Tibial artery (tissue), 4 donors: ENCODE measurements around the gene KLK13.

Source experiments
- DNase-seq, 2 donors: peaks; one replicate each; pipeline ENCODE4 v3.0.0-alpha.2; 2019
- H3K27ac ChIP-seq, 2 donors: fragments of 200-600 bp; sonication (generic) in 1 of 2; 1 replicate in 1 of 2; 2 replicates in 1 of 2; pipeline ENCODE4 v1.5.1; 2018 to 2019; ENCODE audit warnings: mild to moderate bottlenecking in 1 of 2
- H3K27me3 ChIP-seq, 2 donors: fragments of 200-600 bp; sonication (generic) in 1 of 2; one replicate each; pipeline versions ENCODE4 v1.5.1 to v1.6.0; 2016 to 2019
- H3K36me3 ChIP-seq, 3 donors: fragments of 200-600 bp; sonication (generic) in 2 of 3; one replicate each; pipeline ENCODE4 v1.5.1; 2016 to 2019; ENCODE audit warnings: mild to moderate bottlenecking in 2 of 3
- H3K4me1 ChIP-seq, 4 donors: fragments of 200-600 bp; sonication (generic) in 2 of 4; 1 replicate in 3 of 4; 2 replicates in 1 of 4; pipeline ENCODE4 v1.5.1; 2016 to 2019
- H3K4me3 ChIP-seq, 2 donors: fragments of 200-600 bp; sonication (generic) in 1 of 2; 1 replicate in 1 of 2; 2 replicates in 1 of 2; pipeline ENCODE4 v1.5.1; 2018 to 2019; ENCODE audit warnings: mild to moderate bottlenecking in 2 of 2
- H3K9me3 ChIP-seq, 3 donors: fragments of 200-600 bp; sonication (generic) in 1 of 3; one replicate each; pipeline ENCODE4 v1.5.1; 2016 to 2019
- intact Hi-C: fragments of 100-400 bp; cut with DNase I; formaldehyde crosslinking; loops from one replicate; pipeline ENCODE4 v1.15.0; 2023; ENCODE audit warnings: low total_unique reads
- TF ChIP-seq, protein P1 (sequence below), 2 experiments: fragments of 200-600 bp in 1 of 2; fragments of 450-650 bp in 1 of 2; IDR thresholded peaks; one replicate each; pipeline ENCODE4 v1.5.1; 2017 to 2019; ENCODE audit warnings: antibody characterized with exemption in 2 of 2, mild to moderate bottlenecking in 1 of 2, moderate library complexity in 1 of 2

The KLK13 gene

DNA sequence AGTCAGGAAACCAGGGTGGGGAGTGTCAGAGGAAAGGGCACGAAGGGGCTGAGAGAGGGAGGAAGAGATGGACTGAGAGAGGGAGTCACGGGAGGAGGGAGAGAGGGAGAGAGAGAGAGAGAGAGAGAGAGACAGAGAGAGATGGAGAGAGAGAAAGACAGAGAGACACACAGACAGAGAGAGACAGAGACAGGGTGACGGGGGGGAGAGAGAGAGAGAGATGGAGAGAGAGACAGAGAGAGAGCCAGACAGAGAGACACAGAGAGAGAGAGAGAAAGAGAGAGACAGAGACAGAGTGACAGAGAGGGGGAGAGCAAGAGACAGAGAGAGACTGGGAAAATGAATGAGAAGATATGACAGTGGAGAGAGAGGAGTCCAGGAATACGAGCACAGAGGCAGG, 18.3 kb upstream of the KLK13 start:
- Histone ChIP-seq H3K4me1 (no peaks in the 10 kb centered on the region), H3K27ac (no peak overlapping the region), H3K27me3 (peaks cover 0 to 14% of the 10 kb centered on the region in 2 donors), H3K4me3 (no peak overlapping the region), H3K36me3 (no peaks in the 10 kb centered on the region), H3K9me3 (no peaks in the 10 kb centered on the region)
- intact Hi-C loops, result no loop called here
- TF ChIP-seq, protein P1, sequence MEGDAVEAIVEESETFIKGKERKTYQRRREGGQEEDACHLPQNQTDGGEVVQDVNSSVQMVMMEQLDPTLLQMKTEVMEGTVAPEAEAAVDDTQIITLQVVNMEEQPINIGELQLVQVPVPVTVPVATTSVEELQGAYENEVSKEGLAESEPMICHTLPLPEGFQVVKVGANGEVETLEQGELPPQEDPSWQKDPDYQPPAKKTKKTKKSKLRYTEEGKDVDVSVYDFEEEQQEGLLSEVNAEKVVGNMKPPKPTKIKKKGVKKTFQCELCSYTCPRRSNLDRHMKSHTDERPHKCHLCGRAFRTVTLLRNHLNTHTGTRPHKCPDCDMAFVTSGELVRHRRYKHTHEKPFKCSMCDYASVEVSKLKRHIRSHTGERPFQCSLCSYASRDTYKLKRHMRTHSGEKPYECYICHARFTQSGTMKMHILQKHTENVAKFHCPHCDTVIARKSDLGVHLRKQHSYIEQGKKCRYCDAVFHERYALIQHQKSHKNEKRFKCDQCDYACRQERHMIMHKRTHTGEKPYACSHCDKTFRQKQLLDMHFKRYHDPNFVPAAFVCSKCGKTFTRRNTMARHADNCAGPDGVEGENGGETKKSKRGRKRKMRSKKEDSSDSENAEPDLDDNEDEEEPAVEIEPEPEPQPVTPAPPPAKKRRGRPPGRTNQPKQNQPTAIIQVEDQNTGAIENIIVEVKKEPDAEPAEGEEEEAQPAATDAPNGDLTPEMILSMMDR (IDR thresholded peaks at IDR 0.05), result no peak
- no peak for DNase-seq

DNA sequence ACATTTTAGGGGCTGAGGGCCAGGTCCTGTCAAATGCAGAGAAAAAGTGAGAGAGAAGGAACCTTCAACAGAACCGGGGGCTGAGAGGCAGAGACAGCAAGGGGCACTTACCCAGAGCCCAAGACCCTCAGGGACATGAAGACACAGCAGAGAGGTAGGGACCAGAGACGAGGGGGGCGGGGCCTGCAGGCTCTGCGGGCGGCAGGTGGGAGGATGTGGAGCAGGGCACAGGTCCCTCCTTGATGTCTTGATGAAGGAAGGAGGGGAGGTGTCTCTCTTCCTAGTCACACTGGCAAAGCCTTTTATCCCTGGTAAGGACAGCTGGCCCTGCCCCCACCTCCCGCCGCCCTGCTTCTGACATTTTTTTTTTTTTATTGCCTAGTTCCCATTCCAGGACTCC, 17.7 kb upstream of the KLK13 start, which contains the start of gene KLK14:
Gene KLK14, minus strand, starts transcription at position 277 of the 400 bp plus-strand sequence. Its CDS starts 273 bp downstream, at position 4.
- TF ChIP-seq, protein P1 (IDR thresholded peaks at IDR 0.05), result no peak
- H3K4me3 ChIP-seq, result no peak within 1 kb of the TSS
- H3K9me3 ChIP-seq, result no peaks in the 10 kb centered on the region
- peak in 1 of 2 donors; percentile 44 for DNase-seq
- H3K36me3 ChIP-seq, result no peaks in the 10 kb centered on the region
- no peaks in the 10 kb centered on the region for H3K4me1 ChIP-seq
- intact Hi-C loops, result no loop called here
- H3K27ac ChIP-seq, result no peak within 1 kb of the TSS
- H3K27me3 ChIP-seq, result peaks cover 0 to 14% of the 10 kb centered on the region in 2 donors

DNA sequence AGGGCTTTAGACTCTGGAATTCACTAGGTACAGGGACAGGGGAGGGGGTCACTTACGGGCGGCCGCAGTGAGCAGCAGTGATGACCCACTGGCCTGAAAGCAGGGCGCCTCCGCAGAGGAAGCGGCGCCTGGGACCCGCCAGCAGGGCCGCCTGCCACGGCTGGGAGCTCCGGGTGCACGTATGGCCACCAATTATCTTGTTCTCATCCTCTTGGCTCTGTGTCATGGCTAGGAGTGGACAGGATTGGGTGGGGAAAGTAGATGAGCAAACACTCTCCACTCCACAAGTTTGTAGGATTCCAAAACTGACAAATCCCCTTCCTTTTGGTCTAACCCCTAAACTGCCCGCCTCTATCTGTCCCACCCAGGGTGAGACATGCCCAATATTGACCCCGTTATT, 16.6 kb upstream of the KLK13 start:
- H3K27me3 ChIP-seq, result peaks cover 0 to 14% of the 10 kb centered on the region in 2 donors
- no peaks in the 10 kb centered on the region for H3K36me3 ChIP-seq
- H3K4me1 ChIP-seq, result no peaks in the 10 kb centered on the region
- no peak overlapping the region for H3K4me3 ChIP-seq
- intact Hi-C loops, result no loop called here
- TF ChIP-seq, protein P1 (IDR thresholded peaks at IDR 0.05), result no peak
- H3K27ac ChIP-seq, result no peak overlapping the region
- DNase-seq, result peak in 1 of 2 donors; percentile 25
- no peaks in the 10 kb centered on the region for H3K9me3 ChIP-seq

GRCh38 chr19:51079481-51080110, 14.7 kb upstream of the KLK13 start:
- Histone ChIP-seq H3K27ac (no peak overlapping the region), H3K4me3 (no peak overlapping the region), H3K9me3 (peaks cover 0 to 1% (median 0%) of the 10 kb centered on the region in 3 donors), H3K27me3 (peaks cover 0 to 14% of the 10 kb centered on the region in 2 donors), H3K4me1 (no peaks in the 10 kb centered on the region), H3K36me3 (no peaks in the 10 kb centered on the region)
- no peak for DNase-seq
- TF ChIP-seq, protein P1 (IDR thresholded peaks at IDR 0.05), result no peak
- intact Hi-C loops, result no loop called here

- Histone ChIP-seq H3K36me3 (no peaks in the 10 kb centered on the region), H3K4me1 (no peaks in the 10 kb centered on the region), H3K4me3 (no peak overlapping the region), H3K27ac (no peak overlapping the region), H3K27me3 (peaks cover 0 to 14% of the 10 kb centered on the region in 2 donors), H3K9me3 (peaks cover 0 to 10% (median 0%) of the 10 kb centered on the region in 3 donors)
- intact Hi-C loops, result no loop called here
- no peak for DNase-seq
- TF ChIP-seq, protein P1 (IDR thresholded peaks at IDR 0.05), result no peak
Measured at GRCh38 chr19:51078731-51079130, 13.8 kb upstream of the KLK13 start.
